Adipocyte (in vitro differentiated cells): ENCODE data around the gene ABCA6.
A peak's percentile ranks its signal among the peaks of the same experiment; 100 is the strongest.
"Not testable (repeated sequence)": the region's sequence is repeated elsewhere in the genome, so short reads cannot be mapped to it uniquely, and the experiment has no call there.

Experiments used
- DNase-seq: peaks from one replicate; pipeline ENCODE4 v3.0.0-alpha.2; 2015; ENCODE audit warnings: low read depth
- H3K27me3 ChIP-seq: replicated peaks from 2 replicates; pipeline ENCODE4 v1.7.0; 2013; ENCODE audit warnings: mild to moderate bottlenecking, low read length, moderate library complexity; ENCODE audit not compliant: control insufficient read depth, insufficient read depth
- H3K36me3 ChIP-seq: 2 replicates; pipeline ENCODE4 v1.7.0; 2013; ENCODE audit warnings: low read length, mild to moderate bottlenecking, moderate library complexity; ENCODE audit not compliant: control insufficient read depth, insufficient read depth, severe bottlenecking
- H3K4me1 ChIP-seq: 2 replicates; pipeline ENCODE4 v1.7.0; 2013; ENCODE audit warnings: mild to moderate bottlenecking, low read length, moderate library complexity; ENCODE audit not compliant: control insufficient read depth, insufficient read depth
- H3K4me3 ChIP-seq: 2 replicates; pipeline ENCODE4 v1.7.0; 2013; ENCODE audit warnings: mild to moderate bottlenecking, low read length, moderate library complexity
- H3K9ac ChIP-seq: 2 replicates; pipeline ENCODE4 v1.7.0; 2013; ENCODE audit warnings: mild to moderate bottlenecking, low read length, moderate library complexity
- H3K9me3 ChIP-seq: 2 replicates; pipeline ENCODE4 v1.7.0; 2013; ENCODE audit warnings: mild to moderate bottlenecking, low read length, moderate library complexity; ENCODE audit not compliant: control insufficient read depth

Gene ABCA6

DNA sequence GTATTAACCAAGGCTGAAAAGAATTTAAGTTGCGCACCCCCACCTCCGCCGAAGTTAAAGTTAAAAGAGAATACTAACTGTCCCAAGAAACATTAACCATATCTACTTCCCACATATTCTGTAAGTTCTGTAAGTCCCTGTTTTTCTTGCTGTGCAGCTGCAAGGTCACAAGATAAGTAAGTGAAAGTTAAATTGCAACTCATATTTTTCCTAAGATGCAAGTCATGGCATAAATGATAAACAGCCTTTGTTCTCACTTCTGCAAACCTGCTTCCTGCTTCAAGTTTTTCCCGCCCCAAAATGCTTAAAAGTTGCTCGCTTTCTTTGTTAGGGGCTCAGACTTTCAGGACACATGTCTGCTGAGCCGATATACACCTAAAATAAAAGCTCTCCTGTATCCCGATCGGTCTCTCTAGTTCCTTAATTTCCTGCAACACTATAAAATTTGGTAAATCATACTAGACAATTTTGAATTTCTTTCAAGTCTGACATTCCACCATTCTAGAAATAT is 48.4 kb downstream of the ABCA6 start:
- DNase-seq = no peak

DNA sequence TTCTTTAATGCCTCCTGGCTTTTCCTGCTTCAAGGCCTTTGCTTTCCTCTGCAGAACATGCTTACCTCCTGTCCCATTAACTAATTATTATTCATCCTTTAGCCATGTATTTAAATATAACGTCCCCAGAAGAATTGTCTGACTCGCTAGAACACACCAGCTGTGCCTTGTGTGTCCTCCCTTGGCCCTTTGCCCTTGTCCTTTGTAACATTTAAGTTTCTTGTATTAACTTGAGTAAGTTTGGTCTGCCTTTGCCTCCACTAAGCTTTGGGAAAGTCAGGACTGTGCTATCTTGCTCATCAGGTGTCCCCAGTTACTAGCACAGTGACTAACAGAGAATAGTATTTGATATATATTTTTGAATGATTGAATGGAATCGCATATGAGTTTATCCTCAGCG is 51.3 kb downstream of the ABCA6 start:
- no peak for DNase-seq
- H3K27me3 ChIP-seq = no peaks in the 10 kb centered on the region
- no peak overlapping the region for H3K4me3 ChIP-seq
- peaks cover 38% of the 10 kb centered on the region for H3K36me3 ChIP-seq
- no peaks in the 10 kb centered on the region for H3K9me3 ChIP-seq
- H3K4me1 ChIP-seq = peaks cover 8% of the 10 kb centered on the region
- no peak overlapping the region for H3K9ac ChIP-seq

More for the DNA sequence above, 48.4 kb downstream of the ABCA6 start:
- Histone ChIP-seq H3K36me3 (peaks cover 27% of the 10 kb centered on the region), H3K27me3 (no peaks in the 10 kb centered on the region), H3K4me3 (no peak overlapping the region), H3K9me3 (no peaks in the 10 kb centered on the region), H3K9ac (no peak overlapping the region), H3K4me1 (peaks cover 8% of the 10 kb centered on the region)

DNA sequence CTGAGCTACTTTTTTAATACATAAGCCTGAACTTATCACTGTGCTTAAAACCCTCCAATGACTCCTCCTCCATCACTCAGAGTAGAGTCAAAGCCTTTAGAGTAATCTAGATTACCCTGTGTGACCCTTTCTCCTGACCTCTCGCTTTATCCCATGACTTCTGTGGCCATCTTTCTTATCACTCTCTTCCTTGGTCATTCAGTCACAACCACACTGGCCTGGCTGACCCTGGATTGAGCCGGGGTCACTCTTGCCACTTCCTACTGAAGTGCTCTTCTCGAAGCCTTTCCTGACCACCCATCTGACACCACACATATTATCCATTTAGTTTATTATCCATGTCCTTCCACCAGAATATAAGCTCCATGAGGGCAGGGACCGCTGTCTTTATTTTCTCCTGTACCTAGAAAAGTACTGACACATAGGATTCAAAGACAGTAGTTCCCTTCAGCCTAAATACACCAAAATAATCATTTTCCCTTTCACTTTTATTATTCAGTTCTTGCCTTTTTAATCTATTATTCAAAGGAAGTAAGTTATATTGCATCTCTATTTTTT is 53.0 kb downstream of the ABCA6 start:
- peaks cover 8% of the 10 kb centered on the region for H3K4me1 ChIP-seq
- H3K36me3 ChIP-seq = peaks cover 40% of the 10 kb centered on the region
- H3K9me3 ChIP-seq = peaks cover under 1% of the 10 kb centered on the region
- DNase-seq = no peak
- H3K4me3 ChIP-seq = no peak overlapping the region
- H3K9ac ChIP-seq = no peak overlapping the region
- no peaks in the 10 kb centered on the region for H3K27me3 ChIP-seq

DNA sequence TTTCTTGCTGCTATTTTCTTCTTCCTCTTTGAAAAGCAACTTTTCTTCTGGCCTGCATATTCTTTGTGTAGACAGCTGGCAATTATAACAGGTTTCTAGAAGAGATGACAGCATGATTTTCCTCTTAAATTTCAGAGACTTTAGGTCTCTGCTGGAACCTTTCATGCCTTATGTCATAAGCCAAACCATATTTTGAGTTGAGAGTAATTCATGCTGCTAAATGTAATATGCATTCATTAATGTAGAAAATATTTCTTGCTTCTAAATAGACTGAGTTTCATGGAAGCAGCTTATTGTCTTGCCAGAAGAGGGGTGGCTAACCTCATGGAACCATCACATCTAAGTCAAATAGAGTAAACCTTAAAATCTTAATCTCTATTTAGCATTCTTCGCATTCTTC is 55.1 kb downstream of the ABCA6 start:
- Histone ChIP-seq H3K36me3 (peaks cover 59% of the 10 kb centered on the region), H3K9me3 (peaks cover 20% of the 10 kb centered on the region), H3K4me3 (no peak overlapping the region), H3K27me3 (no peaks in the 10 kb centered on the region), H3K9ac (no peak overlapping the region), H3K4me1 (peaks cover 8% of the 10 kb centered on the region)
- DNase-seq = no peak

DNA sequence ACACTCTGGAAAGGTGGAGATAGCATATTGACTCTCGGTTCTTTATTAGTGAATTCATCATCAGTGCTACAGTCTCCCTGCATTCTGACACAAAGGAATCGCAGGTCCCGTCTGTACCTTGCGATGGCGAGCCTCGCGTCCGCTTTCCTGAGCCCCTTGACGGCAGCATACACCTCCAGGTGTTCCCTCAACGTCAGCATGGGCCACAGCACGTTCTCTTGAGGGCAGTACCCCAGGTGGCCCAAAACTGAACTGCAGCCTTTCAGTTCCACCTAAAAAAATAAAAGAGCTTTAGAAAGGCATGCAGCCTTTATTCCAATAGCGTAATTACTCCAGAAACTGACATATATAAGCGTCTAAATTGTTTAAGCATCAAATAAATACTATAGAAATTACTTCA is 56.8 kb downstream of the ABCA6 start:
- Histone ChIP-seq H3K9me3 (peaks cover 20% of the 10 kb centered on the region), H3K4me3 (no peak overlapping the region), H3K4me1 (no peaks in the 10 kb centered on the region), H3K27me3 (no peaks in the 10 kb centered on the region), H3K36me3 (peaks cover 77% of the 10 kb centered on the region), H3K9ac (no peak overlapping the region)
- no peak for DNase-seq

DNA sequence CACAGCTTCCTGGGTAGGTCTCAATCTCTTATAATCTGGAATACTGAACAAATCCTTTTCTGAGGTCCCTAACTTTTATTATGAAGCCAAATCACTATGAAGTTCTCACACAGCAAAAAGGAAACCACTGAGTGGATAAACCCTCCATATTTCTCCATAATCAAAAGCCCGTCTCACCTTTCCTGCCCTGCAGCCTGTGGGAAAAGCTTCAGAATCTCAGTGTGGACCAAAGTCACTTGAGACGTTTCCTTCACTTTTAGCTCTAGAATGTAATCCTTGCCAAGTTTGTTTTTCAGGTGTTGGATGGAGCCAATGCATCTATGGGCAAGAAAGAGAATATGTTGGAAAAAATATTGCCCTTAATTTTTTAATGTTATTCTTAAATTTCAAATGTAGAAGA is 59.0 kb downstream of the ABCA6 start:
- H3K27me3 ChIP-seq = no peaks in the 10 kb centered on the region
- H3K36me3 ChIP-seq = peaks cover 97% of the 10 kb centered on the region
- DNase-seq = no peak
- H3K9ac ChIP-seq = no peak overlapping the region
- H3K9me3 ChIP-seq = peaks cover 20% of the 10 kb centered on the region
- peak overlapping the region; percentile 8 for H3K4me3 ChIP-seq
- no peaks in the 10 kb centered on the region for H3K4me1 ChIP-seq

DNA sequence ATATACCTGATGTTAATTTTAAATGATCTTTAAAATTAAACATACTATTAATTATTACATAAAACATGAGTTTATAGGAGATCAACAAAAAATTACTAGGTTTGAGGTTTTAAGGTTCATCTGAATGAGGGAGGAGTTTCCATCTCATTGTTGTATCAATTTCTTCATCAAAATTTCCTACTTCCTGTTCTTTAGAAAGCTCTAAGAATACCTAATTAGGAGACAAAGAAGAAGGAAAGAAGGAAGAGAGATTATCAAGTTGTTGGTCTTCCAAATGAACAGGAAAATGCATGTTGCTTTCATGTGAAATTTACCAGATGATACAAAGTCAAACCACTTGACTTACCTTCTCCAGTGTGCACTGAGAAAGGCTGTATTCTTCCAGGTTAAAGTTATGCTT is 62.8 kb downstream of the ABCA6 start:
- no peaks in the 10 kb centered on the region for H3K4me1 ChIP-seq
- peaks cover 81% of the 10 kb centered on the region for H3K36me3 ChIP-seq
- no peak overlapping the region for H3K9ac ChIP-seq
- H3K4me3 ChIP-seq = no peak overlapping the region
- peaks cover 46% of the 10 kb centered on the region for H3K9me3 ChIP-seq
- H3K27me3 ChIP-seq = no peaks in the 10 kb centered on the region
- no peak for DNase-seq

DNA sequence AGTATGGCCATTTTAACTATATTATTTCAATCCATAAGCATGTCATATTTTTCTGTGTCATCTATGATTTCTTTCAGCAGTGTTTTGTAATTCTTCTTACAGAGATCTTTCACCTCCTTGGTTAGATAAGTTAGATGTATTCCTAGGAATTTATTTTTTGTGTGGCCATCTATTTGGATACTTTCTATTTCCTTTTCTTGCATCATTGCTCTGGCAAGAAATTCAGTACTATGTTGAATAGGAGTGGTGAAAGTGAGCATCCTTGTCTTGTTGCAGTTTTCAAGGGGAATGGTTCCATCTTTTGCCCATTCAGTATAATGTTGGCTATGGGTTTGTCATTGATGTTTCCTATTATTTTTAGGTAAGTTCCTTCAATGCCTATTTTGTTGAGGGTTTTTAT is 65.9 kb downstream of the ABCA6 start:
- no peak overlapping the region for H3K9ac ChIP-seq
- H3K36me3 ChIP-seq = peaks cover 51% of the 10 kb centered on the region
- peak overlapping the region; percentile 32 for H3K4me3 ChIP-seq
- no peaks in the 10 kb centered on the region for H3K27me3 ChIP-seq
- no peak for DNase-seq
- H3K9me3 ChIP-seq = peaks cover 27% of the 10 kb centered on the region
- no peaks in the 10 kb centered on the region for H3K4me1 ChIP-seq

DNA sequence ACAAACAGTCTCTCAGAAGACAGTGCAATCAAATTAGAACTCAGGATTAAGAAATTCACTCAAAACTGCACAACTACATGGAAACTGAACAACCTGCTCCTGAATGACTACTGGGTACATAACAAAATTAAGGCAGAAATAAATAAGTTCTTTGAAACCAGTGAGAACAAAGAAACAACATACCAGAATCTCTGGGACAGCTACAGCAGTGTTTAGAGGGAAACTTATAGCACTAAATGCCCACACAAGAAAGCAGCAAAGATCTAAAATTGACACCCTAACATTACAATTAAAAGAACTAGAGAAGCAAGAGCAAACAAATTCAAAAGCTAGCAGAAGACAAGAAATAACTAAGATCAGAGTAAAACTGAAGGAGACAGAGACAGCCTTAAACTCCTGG is 68.3 kb downstream of the ABCA6 start:
- DNase-seq = not testable (repeated sequence)

DNA sequence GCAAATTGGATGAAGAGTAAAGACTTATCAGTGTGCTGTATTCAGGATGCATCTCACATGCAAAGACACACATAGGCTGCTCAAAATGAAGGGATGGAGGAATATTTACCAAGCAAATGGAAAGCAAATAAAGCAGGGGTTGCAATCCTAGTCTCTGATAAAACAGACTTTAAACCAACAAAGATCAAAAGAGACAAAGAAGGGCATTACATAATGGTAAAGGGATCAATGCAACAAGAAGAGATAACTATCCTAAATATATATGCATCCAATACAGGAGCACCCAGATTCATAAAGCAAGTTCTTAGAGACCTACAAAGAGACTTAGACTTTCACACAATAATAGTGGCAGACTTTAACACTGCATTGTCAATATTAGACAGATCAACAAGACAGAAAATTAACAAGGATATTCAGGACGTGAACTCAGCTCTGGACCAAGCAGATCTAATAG is 68.9 kb downstream of the ABCA6 start:
- Histone ChIP-seq H3K9me3 (peaks cover 27% of the 10 kb centered on the region), H3K36me3 (peaks cover 21% of the 10 kb centered on the region)
- not testable (repeated sequence) for DNase-seq, H3K4me1 ChIP-seq, H3K4me3 ChIP-seq, H3K27me3 ChIP-seq, H3K9ac ChIP-seq

More for the DNA sequence above, 68.3 kb downstream of the ABCA6 start:
- H3K27me3 ChIP-seq, H3K9ac ChIP-seq, H3K4me1 ChIP-seq, H3K4me3 ChIP-seq: not testable (repeated sequence)
- Histone ChIP-seq H3K36me3 (peaks cover 27% of the 10 kb centered on the region), H3K9me3 (peaks cover 27% of the 10 kb centered on the region)

DNA sequence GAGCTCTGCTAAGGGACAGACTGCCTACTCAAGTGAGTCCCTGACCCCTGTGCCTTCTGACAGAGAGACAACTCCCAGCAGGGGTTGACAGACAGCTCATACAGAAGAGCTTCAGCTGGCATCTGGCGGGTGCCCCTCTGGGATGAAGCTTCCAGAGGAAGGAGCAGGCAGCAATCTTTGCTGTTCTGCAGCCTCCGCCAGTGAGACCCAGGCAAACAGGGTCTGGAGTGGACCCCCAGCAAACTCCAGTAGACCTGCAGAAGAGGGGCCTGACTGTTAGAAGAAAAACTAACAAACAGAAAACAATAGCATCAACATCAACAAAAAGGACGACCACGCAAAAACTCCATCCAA is 70.5 kb downstream of the ABCA6 start:
- not testable (repeated sequence) for DNase-seq, H3K4me3 ChIP-seq, H3K4me1 ChIP-seq, H3K27me3 ChIP-seq, H3K9ac ChIP-seq
- Histone ChIP-seq H3K9me3 (peaks cover 13% of the 10 kb centered on the region), H3K36me3 (peaks cover 10% of the 10 kb centered on the region)
